HG03439 (cell line): ENCODE data around the gene TMEM186.
A peak's percentile ranks its signal among the peaks of the same experiment; 100 is the strongest.
"Not testable (repeated sequence)": the region's sequence is repeated elsewhere in the genome, so short reads cannot be mapped to it uniquely, and the experiment has no call there.

Source experiments
- ATAC-seq: cut with Tn5 transposase; IDR thresholded peaks from one replicate; pipeline ENCODE4 v1.9.1; 2021; ENCODE audit warnings: mild to moderate bottlenecking, moderate library complexity; ENCODE audit not compliant: unreplicated experiment

Gene TMEM186

GRCh38 chr16:8814095-8814806 is 16.8 kb upstream of the TMEM186 start:
- ATAC-seq, result no peak

GRCh38 chr16:8812162-8812843 is 14.9 kb upstream of the TMEM186 start:
- ATAC-seq, result no peak

- no peak for ATAC-seq
Observed at GRCh38 chr16:8808613-8809353, 11.3 kb upstream of the TMEM186 start.

GRCh38 chr16:8808009-8808408 is 10.6 kb upstream of the TMEM186 start:
- no peak for ATAC-seq

- no peak for ATAC-seq
Observed at GRCh38 chr16:8807189-8807588, 9.8 kb upstream of the TMEM186 start.

- ATAC-seq, result no peak
Observed at GRCh38 chr16:8806272-8806983, 9.0 kb upstream of the TMEM186 start.

GRCh38 chr16:8804313-8804712 is 6.9 kb upstream of the TMEM186 start:
- ATAC-seq, result no peak

- ATAC-seq, result not testable (repeated sequence)
Observed at GRCh38 chr16:8803733-8804132, 6.3 kb upstream of the TMEM186 start.

GRCh38 chr16:8801701-8802100 is 4.3 kb upstream of the TMEM186 start:
- no peak for ATAC-seq

- no peak for ATAC-seq
Observed at GRCh38 chr16:8798535-8799157, 1.2 kb upstream of the TMEM186 start.

- peak; percentile 10 for ATAC-seq
Observed at GRCh38 chr16:8798174-8798527, 712 bp upstream of the TMEM186 start.

- no peak for ATAC-seq
Observed at GRCh38 chr16:8796469-8797363, 723 bp downstream of the TMEM186 start.

- ATAC-seq, result no peak
Observed at GRCh38 chr16:8795818-8796217, 1.6 kb downstream of the TMEM186 start.

- no peak for ATAC-seq
Observed at GRCh38 chr16:8795091-8795490, 2.3 kb downstream of the TMEM186 start.

GRCh38 chr16:8788578-8789172 is 8.8 kb downstream of the TMEM186 start:
- ATAC-seq, result no peak

GRCh38 chr16:8786316-8786715 is 11.1 kb downstream of the TMEM186 start:
- not testable (repeated sequence) for ATAC-seq

GRCh38 chr16:8785408-8785807 is 12.0 kb downstream of the TMEM186 start:
- no peak for ATAC-seq

- ATAC-seq, result no peak
Observed at GRCh38 chr16:8782673-8783072, 14.8 kb downstream of the TMEM186 start.

GRCh38 chr16:8781797-8782196 is 15.6 kb downstream of the TMEM186 start:
- no peak for ATAC-seq
